AG04449 (cell line): ENCODE data around the gene REC8.

Source experiments
- CTCF ChIA-PET: fragments of 350-600 bp; formaldehyde crosslinking; extraction: SDS; loops from one replicate; lab custom pipeline; 2021; ENCODE audit warnings: antibody characterized with exemption; lab: Yijun Ruan, JAX
- POLR2A ChIA-PET: fragments of 400-600, 350-600 bp; formaldehyde crosslinking; extraction: SDS; loops from one replicate; lab custom pipeline; 2020; ENCODE audit warnings: antibody characterized with exemption, inconsistent platforms; lab: Yijun Ruan, JAX
- DNase-seq: peaks from one replicate; pipeline ENCODE4 v3.0.0-alpha.2; 2010; ENCODE audit warnings: low read depth, low spot score
- H3K4me3 ChIP-seq: 2 replicates; pipeline ENCODE4 v1.5.1; 2011; ENCODE audit warnings: low read depth, mild to moderate bottlenecking, control low read depth, low read length
- CTCF ChIP-seq: IDR thresholded peaks from one replicate; pipeline ENCODE4 v1.5.1; 2011; ENCODE audit warnings: mild to moderate bottlenecking, moderate library complexity, low read length, control low read depth, inconsistent platforms; ENCODE audit not compliant: insufficient read depth; ENCODE audit errors: missing control alignments

The REC8 gene

GRCh38 chr14:24150567-24150966 lies 21.3 kb upstream of the REC8 start:
- ChIA-PET POLR2A (interaction anchor here (0.6 to 2.2 kb wide), 4 partner anchors 10 to 78 kb away, joined by 4 to 8 read pairs (median 6); partner anchors contain the start of genes EMC9, IPO4 and IRF9), CTCF (interaction anchor here (0.7 to 8.8 kb wide), 3 partner anchors 10 to 146 kb away, joined by 3 to 165 read pairs (median 4); partner anchors contain the start of genes IRF9 and REC8)
- DNase-seq = no peak
- TF ChIP-seq CTCF = no peak
- no peak overlapping the region for H3K4me3 ChIP-seq

- no peak overlapping the region for H3K4me3 ChIP-seq
- ChIA-PET POLR2A (interaction anchor here (1.3 to 2.2 kb wide), 3 partner anchors 10 to 38 kb away, joined by 4 to 8 read pairs (median 7); partner anchors contain the start of genes EMC9, IPO4 and IRF9), CTCF (interaction anchor here (0.7 to 8.8 kb wide), 4 partner anchors 10 to 146 kb away, joined by 3 to 165 read pairs (median 4); partner anchors contain the start of genes IRF9 and REC8)
- DNase-seq = no peak
- no peak for TF ChIP-seq CTCF
These were observed 20.9 kb upstream of the REC8 start for GRCh38 chr14:24150993-24151392.

- DNase-seq = no peak
- no peak overlapping the region for H3K4me3 ChIP-seq
- POLR2A ChIA-PET = interaction anchor here (1.3 to 2.2 kb wide), 3 partner anchors 9 to 37 kb away, joined by 4 to 8 read pairs (median 7); partner anchors contain the start of genes EMC9, IPO4 and IRF9
- TF ChIP-seq CTCF = no peak
- CTCF ChIA-PET = interaction anchor here (0.7 to 8.8 kb wide), 4 partner anchors 9 to 145 kb away, joined by 3 to 165 read pairs (median 4); partner anchors contain the start of genes IRF9 and REC8
These were observed 20.3 kb upstream of the REC8 start for GRCh38 chr14:24151404-24152080.

- TF ChIP-seq CTCF = no peak
- ChIA-PET CTCF (interaction anchor here (1.2 to 1.7 kb wide), 2 partner anchors 8 to 88 kb away, joined by 5 to 8 read pairs; partner anchors contain the start of genes RNF31 and TINF2), POLR2A (interaction anchor here (1.7 kb wide), 1 partner anchor 8 kb away, joined by 5 read pairs; the partner anchor contains the start of genes PSME2 and RNF31)
- DNase-seq = no peak
- no peak overlapping the region for H3K4me3 ChIP-seq
These were observed 16.8 kb upstream of the REC8 start for GRCh38 chr14:24155100-24155499.

GRCh38 chr14:24156840-24157239 lies 15.0 kb upstream of the REC8 start:
- DNase-seq = no peak
- ChIA-PET CTCF (interaction anchor here (1.2 to 1.7 kb wide), 4 partner anchors 10 to 151 kb away, joined by 3 to 8 read pairs (median 4); partner anchors contain the start of genes CIDEB and RNF31), POLR2A (interaction anchor here (1.7 kb wide), 1 partner anchor 10 kb away, joined by 5 read pairs; the partner anchor contains the start of genes PSME2 and RNF31)
- H3K4me3 ChIP-seq = no peak overlapping the region
- no peak for TF ChIP-seq CTCF

GRCh38 chr14:24157331-24157730 lies 14.5 kb upstream of the REC8 start:
- H3K4me3 ChIP-seq = no peak overlapping the region
- POLR2A ChIA-PET = no interaction called here
- CTCF ChIA-PET = interaction anchor here (1.2 to 6.9 kb wide), 4 partner anchors 8 to 151 kb away, joined by 3 to 165 read pairs (median 4); partner anchors contain the start of genes CIDEB, PSME2 and RNF31
- DNase-seq = no peak
- TF ChIP-seq CTCF = no peak
